GM12891 (cell line): Measurements from ENCODE around the gene PRDX2.

Experiments
- POLR2AphosphoS5 ChIP-seq: IDR thresholded peaks from 2 replicates; pipeline ENCODE4 v1.6.1; 2011; ENCODE audit warnings: low read depth, low read length, control low read depth
- TAF1 ChIP-seq: IDR thresholded peaks from 2 replicates; pipeline ENCODE4 v1.6.1; 2011; ENCODE audit warnings: low read depth, low read length, control low read depth

GRCh38 chr19:12847159-12848139, 45.8 kb upstream of the PRDX2 start:
- no peak for TF ChIP-seq POLR2AphosphoS5
- TF ChIP-seq TAF1, result no peak
